G401 (cell line): ENCODE results near the gene MRPL22. TPM values are rescaled to one million over a fixed set of nuclear protein-coding genes. Genes with fewer than 3 reads are reported as not detected.
"Not testable (repeated sequence)": the region's sequence is repeated elsewhere in the genome, so short reads cannot be mapped to it uniquely, and the experiment has no call there.

Source experiments
- DNase-seq: peaks from one replicate; pipeline ENCODE4 v3.0.0-alpha.2; 2015; ENCODE audit warnings: low spot score
- in situ Hi-C: cut with HindIII; loops from 2 replicates; pipeline ENCODE4 v1.10.0; 2016; ENCODE audit warnings: low sequenced_read_pairs, mixed read lengths
- total RNA-seq: library from RNA; depleted of rRNA; stranded (reverse); fragments of >200 nt; shearing (Covaris generic); gene quantifications from 2 replicates; pipeline ENCODE4 v1.2.3, GENCODE V29; 2014

MRPL22 gene
- total RNA-seq, 1 experiment from 2014 or later, result 46.4 TPM

GRCh38 chr5:154937718-154938466, 3.0 kb upstream of the MRPL22 start, which contains the start of gene GEMIN5:
Gene GEMIN5, minus strand, starts transcription at chr5:154938211. Its CDS starts 78 bp downstream, at chr5:154938133.
- DNase-seq, result peak; percentile 84
- in situ Hi-C loops, result no loop called here

GRCh38 chr5:154939387-154939786, 1.5 kb upstream of the MRPL22 start:
- in situ Hi-C loops, DNase-seq: not testable (repeated sequence)

- DNase-seq, result no peak
- in situ Hi-C loops, result no loop called here
Measured at GRCh38 chr5:154940375-154940771, 500 bp upstream of the MRPL22 start.

- no peak for DNase-seq
- in situ Hi-C loops, result no loop called here
Measured at GRCh38 chr5:154943527-154943926, 2.7 kb downstream of the MRPL22 start.

- in situ Hi-C loops, result no loop called here
- no peak for DNase-seq
Measured at GRCh38 chr5:154944716-154945115, 3.8 kb downstream of the MRPL22 start.

GRCh38 chr5:154945695-154946301, 4.9 kb downstream of the MRPL22 start:
- in situ Hi-C loops, result no loop called here
- peak; percentile 28 for DNase-seq

- no peak for DNase-seq
- in situ Hi-C loops, result no loop called here
Measured at GRCh38 chr5:154947778-154948177, 6.9 kb downstream of the MRPL22 start.

- no peak for DNase-seq
- in situ Hi-C loops, result no loop called here
Measured at GRCh38 chr5:154948313-154948712, 7.4 kb downstream of the MRPL22 start.

GRCh38 chr5:154949781-154950180, 8.9 kb downstream of the MRPL22 start:
- no peak for DNase-seq
- in situ Hi-C loops, result no loop called here

- DNase-seq, result no peak
- in situ Hi-C loops, result no loop called here
Measured at GRCh38 chr5:154956712-154957111, 15.8 kb downstream of the MRPL22 start.

- DNase-seq, result no peak
- in situ Hi-C loops, result no loop called here
Measured at GRCh38 chr5:154962494-154962893, 21.6 kb downstream of the MRPL22 start.

- in situ Hi-C loops, result no loop called here
- no peak for DNase-seq
Measured at GRCh38 chr5:154966081-154966841, 25.4 kb downstream of the MRPL22 start.

- in situ Hi-C loops, result no loop called here
- DNase-seq, result no peak
Measured at GRCh38 chr5:154966874-154967273, 26.0 kb downstream of the MRPL22 start.

GRCh38 chr5:154967421-154968024, 26.6 kb downstream of the MRPL22 start:
- in situ Hi-C loops, result no loop called here
- peak; percentile 6 for DNase-seq

GRCh38 chr5:154968953-154969352, 28.1 kb downstream of the MRPL22 start:
- no peak for DNase-seq
- in situ Hi-C loops, result no loop called here

GRCh38 chr5:154970759-154971158, 29.9 kb downstream of the MRPL22 start:
- no peak for DNase-seq
- in situ Hi-C loops, result no loop called here

- no peak for DNase-seq
- in situ Hi-C loops, result no loop called here
Measured at GRCh38 chr5:154971501-154971900, 30.6 kb downstream of the MRPL22 start.

- DNase-seq, result peak; percentile 29
- in situ Hi-C loops, result no loop called here
Measured at GRCh38 chr5:154972476-154973080, 31.7 kb downstream of the MRPL22 start.

GRCh38 chr5:154976082-154976481, 35.2 kb downstream of the MRPL22 start:
- DNase-seq, in situ Hi-C loops: not testable (repeated sequence)
